ENCODE results near the gene SLC7A14. TPM values are rescaled to one million over a fixed set of nuclear protein-coding genes. Genes with fewer than 3 reads are reported as not detected.
A peak's percentile ranks its signal among the peaks of the same experiment; 100 is the strongest.

Gene SLC7A14
- total and polyA plus RNA-seq, 2 experiments from 2014 or later, result 0.05 TPM; not detected in 1

DNA sequence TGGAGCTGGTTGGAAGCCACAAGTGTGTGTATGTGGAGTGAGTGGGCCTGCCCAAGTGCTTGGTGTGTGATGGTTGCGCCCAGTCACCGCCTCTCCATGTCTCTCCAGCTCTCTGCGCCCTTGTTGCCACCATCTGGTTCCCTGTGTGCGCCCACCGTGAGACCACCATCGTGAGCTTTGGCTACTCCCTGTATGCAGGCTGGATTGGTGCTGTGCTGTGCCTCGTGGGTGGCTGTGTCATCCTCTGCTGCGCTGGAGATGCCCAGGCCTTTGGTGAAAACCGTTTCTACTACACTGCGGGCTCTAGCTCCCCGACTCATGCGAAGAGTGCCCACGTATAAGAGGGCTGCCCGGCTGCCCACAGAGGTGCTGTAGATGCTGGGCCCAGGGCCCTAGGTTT lies 153.5 kb downstream of the SLC7A14 start:
- H3K9me2 ChIP-seq (ENCODE audit: insufficient read depth), result no peaks in the 10 kb centered on the region
- no peak overlapping the region for H3K9ac ChIP-seq
- no peak overlapping the region for H3K27ac ChIP-seq
- WGBS, 2 experiments (ENCODE audit: low coverage in 1 of 2, low lambda C conversion rate in 2 of 2, missing lambda C conversion rate in 2 of 2), result 90 to 93% methylated on average over 14 of the region's 14 CpGs
- H3K79me2 ChIP-seq (ENCODE audit: insufficient read depth), result peaks cover 18% of the 10 kb centered on the region
- H3K36me3 ChIP-seq (ENCODE audit: low read depth), result peaks cover 49% of the 10 kb centered on the region
- H3K4me1 ChIP-seq (ENCODE audit: insufficient read depth), result peaks cover 15% of the 10 kb centered on the region
- no peak for DNase-seq
- H3K9me3 ChIP-seq (ENCODE audit: low read depth), result no peaks in the 10 kb centered on the region
- H3K4me3 ChIP-seq, result no peak overlapping the region
- TF ChIP-seq EZH2 (IDR thresholded peaks at IDR 0.05; ENCODE audit: insufficient read depth, poor library complexity, severe bottlenecking) (no peak), EZH2phosphoT487 (IDR thresholded peaks at IDR 0.05; ENCODE audit: insufficient read depth, low read depth) (no peak)
- no peak overlapping the region for H3K4me2 ChIP-seq (ENCODE audit: unreplicated experiment)
- H2AFZ ChIP-seq, result no peak overlapping the region
- no peaks in the 10 kb centered on the region for H3K27me3 ChIP-seq (replicated peaks; ENCODE audit: insufficient read depth)
- in situ Hi-C loops (cut with MboI), result no loop called here
- H3F3A ChIP-seq (ENCODE audit: insufficient read depth), result peaks cover 62% of the 10 kb centered on the region
- no peaks in the 10 kb centered on the region for H4K20me1 ChIP-seq (ENCODE audit: insufficient read depth)

DNA sequence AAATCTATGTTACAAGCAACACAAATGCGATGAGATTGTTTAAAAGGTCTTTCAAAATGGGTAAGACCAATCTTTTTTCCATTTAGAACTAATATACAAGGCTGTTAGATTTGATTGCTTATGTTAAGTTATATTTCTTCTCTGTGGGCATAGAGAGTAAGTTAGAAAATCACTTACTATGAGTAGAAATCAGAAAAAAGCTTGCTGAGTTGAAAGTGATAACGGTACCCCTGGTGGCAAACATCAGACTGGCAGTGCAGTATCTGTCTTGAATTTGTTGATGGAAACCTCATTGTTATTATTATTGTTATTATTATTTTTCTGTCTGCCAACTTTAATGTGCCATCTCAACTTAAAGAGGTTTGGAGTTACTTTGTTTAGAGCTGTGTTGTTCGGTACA lies 154.8 kb downstream of the SLC7A14 start:
- Histone ChIP-seq H3K4me3 (no peak overlapping the region), H3K36me3 (ENCODE audit: low read depth) (peaks cover 47% of the 10 kb centered on the region), H4K20me1 (ENCODE audit: insufficient read depth) (no peaks in the 10 kb centered on the region), H2AFZ (no peak overlapping the region), H3K9me3 (ENCODE audit: low read depth) (no peaks in the 10 kb centered on the region), H3K27ac (no peak overlapping the region), H3K4me1 (ENCODE audit: insufficient read depth) (peaks cover 15% of the 10 kb centered on the region), H3K4me2 (ENCODE audit: unreplicated experiment) (no peak overlapping the region), H3K79me2 (ENCODE audit: insufficient read depth) (peaks cover 25% of the 10 kb centered on the region), H3K9me2 (ENCODE audit: insufficient read depth) (no peaks in the 10 kb centered on the region), H3K27me3 (replicated peaks; ENCODE audit: insufficient read depth) (no peaks in the 10 kb centered on the region), H3K9ac (no peak overlapping the region), H3F3A (ENCODE audit: insufficient read depth) (peaks cover 55% of the 10 kb centered on the region)
- no peak for DNase-seq
- in situ Hi-C loops (cut with MboI), result no loop called here
- WGBS, 2 experiments (ENCODE audit: low coverage in 1 of 2, low lambda C conversion rate in 2 of 2, missing lambda C conversion rate in 2 of 2), result 96 to 99% methylated on average over 3 of the region's 3 CpGs
- TF ChIP-seq EZH2phosphoT487 (IDR thresholded peaks at IDR 0.05; ENCODE audit: insufficient read depth, low read depth), result no peak
- TF ChIP-seq EZH2 (IDR thresholded peaks at IDR 0.05; ENCODE audit: insufficient read depth, poor library complexity, severe bottlenecking), result no peak

DNA sequence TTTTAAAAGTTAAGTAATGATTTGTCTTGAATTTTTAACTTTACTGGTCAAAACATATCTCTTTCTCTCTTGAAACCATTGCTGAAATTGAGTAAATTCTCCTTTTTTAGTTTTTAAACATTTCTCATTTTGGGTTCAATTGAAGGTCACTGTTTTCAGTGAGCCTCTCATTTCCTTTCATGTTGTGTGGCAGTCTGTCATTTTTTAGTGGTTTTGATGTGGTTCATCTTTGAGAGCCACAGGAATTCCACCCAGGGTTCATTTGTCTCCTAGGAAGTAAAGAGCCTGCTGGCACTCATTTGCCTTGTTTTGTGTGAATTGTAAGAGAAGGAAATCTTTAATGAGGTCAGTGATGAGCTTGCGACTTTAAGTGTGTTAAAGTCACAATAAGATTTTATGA lies 156.8 kb downstream of the SLC7A14 start:
- Histone ChIP-seq H3K9ac (no peak overlapping the region), H3K4me1 (ENCODE audit: insufficient read depth) (peaks cover 15% of the 10 kb centered on the region), H3K4me3 (no peak overlapping the region), H3K27ac (no peak overlapping the region), H4K20me1 (ENCODE audit: insufficient read depth) (no peaks in the 10 kb centered on the region), H3K27me3 (replicated peaks; ENCODE audit: insufficient read depth) (no peaks in the 10 kb centered on the region), H3F3A (ENCODE audit: insufficient read depth) (peaks cover 43% of the 10 kb centered on the region), H3K36me3 (ENCODE audit: low read depth) (peaks cover 35% of the 10 kb centered on the region), H3K9me3 (ENCODE audit: low read depth) (no peaks in the 10 kb centered on the region), H3K79me2 (ENCODE audit: insufficient read depth) (peaks cover 37% of the 10 kb centered on the region), H2AFZ (no peak overlapping the region), H3K9me2 (ENCODE audit: insufficient read depth) (no peaks in the 10 kb centered on the region), H3K4me2 (ENCODE audit: unreplicated experiment) (no peak overlapping the region)
- WGBS, 2 experiments (ENCODE audit: low coverage in 1 of 2, low lambda C conversion rate in 2 of 2, missing lambda C conversion rate in 2 of 2), result 87 to 88% methylated on average over 1 of the region's 1 CpG
- peak; percentile 48 for DNase-seq
- no peak for TF ChIP-seq EZH2phosphoT487 (IDR thresholded peaks at IDR 0.05; ENCODE audit: insufficient read depth, low read depth)
- TF ChIP-seq EZH2 (IDR thresholded peaks at IDR 0.05; ENCODE audit: insufficient read depth, poor library complexity, severe bottlenecking), result no peak
- in situ Hi-C loops (cut with MboI), result no loop called here

DNA sequence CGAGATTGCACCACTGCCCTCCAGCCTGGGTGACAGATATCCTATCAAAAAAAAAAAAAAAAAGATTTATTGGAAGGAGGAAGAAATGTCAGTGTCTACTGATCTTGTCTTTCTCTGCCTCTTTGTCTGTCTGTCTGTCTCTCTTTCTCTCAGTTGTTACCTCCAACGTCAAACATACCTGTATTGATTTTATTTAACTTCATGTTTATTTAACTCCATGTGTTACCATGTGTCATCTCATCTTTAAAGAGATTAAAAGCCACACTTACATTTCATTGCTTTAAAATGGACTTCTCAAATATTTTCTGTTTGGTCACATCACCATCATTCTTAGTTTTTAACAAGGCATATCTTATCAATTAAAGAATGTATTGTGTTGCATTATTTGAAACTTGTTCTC lies 157.8 kb downstream of the SLC7A14 start:
- Histone ChIP-seq H3K9me2 (ENCODE audit: insufficient read depth) (no peaks in the 10 kb centered on the region), H3K36me3 (ENCODE audit: low read depth) (peaks cover 30% of the 10 kb centered on the region), H3K4me2 (ENCODE audit: unreplicated experiment) (no peak overlapping the region), H3K9me3 (ENCODE audit: low read depth) (no peaks in the 10 kb centered on the region), H3K9ac (no peak overlapping the region), H3K4me1 (ENCODE audit: insufficient read depth) (peaks cover 15% of the 10 kb centered on the region), H3K4me3 (no peak overlapping the region), H4K20me1 (ENCODE audit: insufficient read depth) (no peaks in the 10 kb centered on the region), H3K79me2 (ENCODE audit: insufficient read depth) (peaks cover 46% of the 10 kb centered on the region), H2AFZ (no peak overlapping the region), H3K27me3 (replicated peaks; ENCODE audit: insufficient read depth) (no peaks in the 10 kb centered on the region), H3F3A (ENCODE audit: insufficient read depth) (peaks cover 40% of the 10 kb centered on the region), H3K27ac (no peak overlapping the region)
- no peak for DNase-seq
- 85 to 95% methylated on average over 2 of the region's 2 CpGs for WGBS, 2 experiments (ENCODE audit: low coverage in 1 of 2, low lambda C conversion rate in 2 of 2, missing lambda C conversion rate in 2 of 2)
- no peak for TF ChIP-seq EZH2 (IDR thresholded peaks at IDR 0.05; ENCODE audit: insufficient read depth, poor library complexity, severe bottlenecking)
- no peak for TF ChIP-seq EZH2phosphoT487 (IDR thresholded peaks at IDR 0.05; ENCODE audit: insufficient read depth, low read depth)
- in situ Hi-C loops (cut with MboI), result no loop called here

Measured in GM23248 (cell line).